MCF 10A (cell line): Measurements from ENCODE around the gene GET4. TPM values are rescaled to one million over a fixed set of nuclear protein-coding genes. Genes with fewer than 3 reads are reported as not detected.

ENCODE experiments used
- BruUV-seq: library from RNA; stranded (reverse); fragments of 400-500 nt; replicated peaks from 2 replicates; lab custom pipeline; 2021; lab: Mats Ljungman, UMichigan
- CTCF ChIA-PET: fragments of 300-600 bp; sonication (Branson Sonifier 250); formaldehyde crosslinking; extraction: SDS; loops from one replicate; lab custom pipeline; 2021; ENCODE audit warnings: antibody characterized with exemption, inconsistent platforms; lab: Yijun Ruan, JAX
- POLR2A ChIA-PET: fragments of 300-600, 350-650 bp; sonication (Branson Sonifier 250); formaldehyde crosslinking; extraction: SDS; loops from one replicate; lab custom pipeline; 2020; ENCODE audit warnings: antibody characterized with exemption, inconsistent platforms; lab: Yijun Ruan, JAX
- DNase-seq: peaks from one replicate; pipeline ENCODE4 v3.0.0-alpha.2; 2018; ENCODE audit not compliant: unreplicated experiment
- H3K27ac Mint-ChIP-seq: one replicate; pipeline ENCODE4 v1.8.0; 2022; ENCODE audit warnings: mild to moderate bottlenecking, low read depth, mixed read lengths; ENCODE audit not compliant: unreplicated experiment
- H3K27me3 Mint-ChIP-seq: one replicate; pipeline ENCODE4 v1.8.0; 2022; ENCODE audit warnings: mixed read lengths; ENCODE audit not compliant: insufficient read depth, unreplicated experiment
- H3K36me3 Mint-ChIP-seq: one replicate; pipeline ENCODE4 v1.8.0; 2022; ENCODE audit warnings: mild to moderate bottlenecking, moderate library complexity, mixed read lengths; ENCODE audit not compliant: insufficient read depth, unreplicated experiment
- H3K4me1 Mint-ChIP-seq: one replicate; pipeline ENCODE4 v1.8.0; 2022; ENCODE audit warnings: mixed read lengths; ENCODE audit not compliant: insufficient read depth, unreplicated experiment
- H3K4me3 Mint-ChIP-seq: one replicate; pipeline ENCODE4 v1.8.0; 2022; ENCODE audit warnings: mild to moderate bottlenecking, moderate library complexity, mixed read lengths; ENCODE audit not compliant: unreplicated experiment
- H3K9me3 Mint-ChIP-seq: one replicate; pipeline ENCODE4 v1.8.0; 2022; ENCODE audit warnings: mixed read lengths; ENCODE audit not compliant: unreplicated experiment
- CTCF ChIP-seq: fragments of 200-600 bp; IDR thresholded peaks from one replicate; pipeline ENCODE4 v1.8.0; 2022; ENCODE audit warnings: antibody characterized with exemption, mild to moderate bottlenecking; ENCODE audit not compliant: unreplicated experiment
- intact Hi-C: fragments of 100-400 bp; cut with micrococcal nuclease; formaldehyde crosslinking; loops from 2 replicates; pipeline ENCODE4 v1.14.1; 2022
- total RNA-seq: library from RNA; stranded (reverse); gene quantifications from 2 replicates; pipeline ENCODE4 v1.2.3, GENCODE V29; 2022

Gene GET4
- total RNA-seq, 1 experiment from 2014 or later, result 32.6 TPM

GRCh38 chr7:897086-897485 is 20.7 kb downstream of the GET4 start:
- no peaks in the 10 kb centered on the region for H3K9me3 Mint-ChIP-seq
- H3K4me3 Mint-ChIP-seq, result no peak overlapping the region
- H3K27ac Mint-ChIP-seq, result no peak overlapping the region
- H3K27me3 Mint-ChIP-seq, result no peaks in the 10 kb centered on the region
- TF ChIP-seq CTCF, result no peak
- ChIA-PET CTCF (interaction anchor here (0.6 kb wide), 1 partner anchor 168 kb away, joined by 4 read pairs; no protein-coding TSS in a partner anchor), POLR2A (no interaction called here)
- no TSS peak for BruUV-seq
- intact Hi-C loops, result no loop called here
- peaks cover 32% of the 10 kb centered on the region for H3K36me3 Mint-ChIP-seq
- DNase-seq, result no peak
- peaks cover 6% of the 10 kb centered on the region for H3K4me1 Mint-ChIP-seq

- DNase-seq, result no peak
- POLR2A ChIA-PET, result no interaction called here
These were observed 21.5 kb downstream of the GET4 start for GRCh38 chr7:897771-898376.

GRCh38 chr7:898460-898854 is 22.1 kb downstream of the GET4 start:
- ChIA-PET CTCF (no interaction called here), POLR2A (no interaction called here)
- no peak overlapping the region for H3K27ac Mint-ChIP-seq
- no peak for TF ChIP-seq CTCF
- H3K9me3 Mint-ChIP-seq, result no peaks in the 10 kb centered on the region
- intact Hi-C loops, result no loop called here
- no peak overlapping the region for H3K4me3 Mint-ChIP-seq
- H3K4me1 Mint-ChIP-seq, result no peaks in the 10 kb centered on the region
- no peak for DNase-seq
- H3K27me3 Mint-ChIP-seq, result no peaks in the 10 kb centered on the region
- BruUV-seq, result no TSS peak
- H3K36me3 Mint-ChIP-seq, result peaks cover 26% of the 10 kb centered on the region

More at GRCh38 chr7:897771-898376, 21.5 kb downstream of the GET4 start:
- no TSS peak for BruUV-seq
- no peak overlapping the region for H3K4me3 Mint-ChIP-seq
- no peak overlapping the region for H3K27ac Mint-ChIP-seq
- H3K36me3 Mint-ChIP-seq, result peaks cover 26% of the 10 kb centered on the region
- H3K4me1 Mint-ChIP-seq, result no peaks in the 10 kb centered on the region
- no peaks in the 10 kb centered on the region for H3K27me3 Mint-ChIP-seq
- CTCF ChIA-PET, result interaction anchor here (0.6 kb wide), 2 partner anchors 18 to 168 kb away, joined by 3 to 4 read pairs; no protein-coding TSS in a partner anchor
- intact Hi-C loops, result no loop called here
- H3K9me3 Mint-ChIP-seq, result no peaks in the 10 kb centered on the region
- TF ChIP-seq CTCF, result no peak

GRCh38 chr7:898855-899681 is 22.7 kb downstream of the GET4 start:
- intact Hi-C loops, result no loop called here
- Mint-ChIP-seq H3K27ac (no peak overlapping the region), H3K4me3 (no peak overlapping the region), H3K36me3 (peaks cover 26% of the 10 kb centered on the region), H3K9me3 (no peaks in the 10 kb centered on the region), H3K4me1 (no peaks in the 10 kb centered on the region), H3K27me3 (no peaks in the 10 kb centered on the region)
- POLR2A ChIA-PET, result no interaction called here
- CTCF ChIA-PET, result no interaction called here
- no peak for TF ChIP-seq CTCF
- DNase-seq, result no peak
- no TSS peak for BruUV-seq
